Ovary (tissue), 3 donors: Measurements from ENCODE around the gene SLC25A38.

Experiments used
- CTCF ChIP-seq, 3 donors: fragments of 450-650 bp in 2 of 3; fragments of 200-600 bp in 1 of 3; IDR thresholded peaks; one replicate each; pipeline versions ENCODE4 v1.5.1 to v1.8.0; 2016 to 2022; ENCODE audit warnings: antibody characterized with exemption in 3 of 3, mild to moderate bottlenecking in 1 of 3
- EP300 ChIP-seq: sonication (generic); formaldehyde crosslinking; IDR thresholded peaks from one replicate; pipeline ENCODE4 v1.6.1; 2017; ENCODE audit warnings: antibody characterized with exemption
- donor health status: DM: no; HTN: no; CAD: no.

- TF ChIP-seq CTCF (IDR thresholded peaks at IDR 0.05) = no peak
- TF ChIP-seq EP300 = no peak
Observed at GRCh38 chr3:39413691-39414420, 30.7 kb downstream of the SLC25A38 start.
